Common myeloid progenitor, CD34-positive (primary cell): ENCODE measurements around the gene RNF146.
"Not testable (repeated sequence)": the region's sequence is repeated elsewhere in the genome, so short reads cannot be mapped to it uniquely, and the experiment has no call there.

Experiments
- CTCF ChIA-PET: fragments of 350-600 bp; sonication (Branson Sonifier 250); formaldehyde crosslinking; loops from one replicate; lab custom pipeline; 2021; ENCODE audit warnings: antibody characterized with exemption; lab: Charles Lee
- POLR2A ChIA-PET: fragments of 350-600 bp; sonication (Branson Sonifier 250); formaldehyde crosslinking; loops from one replicate; lab custom pipeline; 2021; ENCODE audit warnings: antibody characterized with exemption; lab: Charles Lee
- DNase-seq, 3 donors: peaks; one replicate each; pipeline versions ENCODE4 v3.0.0 to v3.0.0-alpha.2; 2013
- H3K27ac ChIP-seq, 2 experiments: 1 replicate in 1 of 2; 2 replicates in 1 of 2; pipeline ENCODE4 v1.7.0; 2013; ENCODE audit warnings: inconsistent platforms in 2 of 2, low read length in 2 of 2, mild to moderate bottlenecking in 2 of 2, low read depth in 1 of 2, moderate library complexity in 1 of 2; ENCODE audit not compliant: severe bottlenecking in 2 of 2, insufficient read depth in 1 of 2, poor library complexity in 1 of 2
- H3K27me3 ChIP-seq, 5 experiments: replicated peaks in 2 of 5; 1 replicate in 3 of 5; 2 replicates in 2 of 5; pipeline versions ENCODE4 v1.6.1 to v1.7.0; 2013; ENCODE audit warnings: low read length in 4 of 5, mild to moderate bottlenecking in 2 of 5, moderate library complexity in 2 of 5, inconsistent platforms in 1 of 5; ENCODE audit not compliant: insufficient read depth in 5 of 5, control insufficient read depth in 4 of 5
- H3K36me3 ChIP-seq, 4 experiments: 1 replicate in 2 of 4; 2 replicates in 2 of 4; pipeline versions ENCODE4 v1.6.1 to v1.7.0; 2013; ENCODE audit warnings: low read length in 3 of 4, control low read depth in 1 of 4, mild to moderate bottlenecking in 1 of 4; ENCODE audit not compliant: control insufficient read depth in 4 of 4, insufficient read depth in 4 of 4
- H3K4me1 ChIP-seq, 4 experiments: 1 replicate in 3 of 4; 2 replicates in 1 of 4; pipeline versions ENCODE4 v1.6.1 to v1.7.1; 2013; ENCODE audit warnings: low read length in 3 of 4, mild to moderate bottlenecking in 3 of 4, control low read depth in 1 of 4, inconsistent platforms in 1 of 4, moderate library complexity in 1 of 4; ENCODE audit not compliant: control insufficient read depth in 4 of 4, insufficient read depth in 4 of 4; ENCODE audit errors: control extremely low read depth in 1 of 4
- H3K4me3 ChIP-seq, 7 experiments: 1 replicate in 4 of 7; 2 replicates in 3 of 7; pipeline versions ENCODE4 v1.5.1 to v1.7.0; 2013; ENCODE audit warnings: mild to moderate bottlenecking in 7 of 7, low read length in 6 of 7, moderate library complexity in 6 of 7, inconsistent platforms in 2 of 7, low read depth in 2 of 7, control low read depth in 1 of 7; ENCODE audit not compliant: insufficient read depth in 4 of 7, control insufficient read depth in 1 of 7; ENCODE audit errors: extremely low read depth in 1 of 7
- H3K9me3 ChIP-seq, 5 experiments: 1 replicate in 4 of 5; 2 replicates in 1 of 5; pipeline versions ENCODE4 v1.6.1 to v1.7.1; 2013; ENCODE audit warnings: low read length in 4 of 5, mild to moderate bottlenecking in 2 of 5, inconsistent platforms in 1 of 5, low read depth in 1 of 5, moderate library complexity in 1 of 5; ENCODE audit not compliant: control insufficient read depth in 4 of 5, insufficient read depth in 2 of 5; ENCODE audit errors: control extremely low read depth in 1 of 5
- WGBS: methylation state at CpG from one replicate; pipeline ENCODE4 v1.1.5; 2013; ENCODE audit not compliant: insufficient coverage; 5-methylcytosine and 5-hydroxymethylcytosine counted together

The RNF146 gene

GRCh38 chr6:127317388-127318128 is 50.9 kb downstream of the RNF146 start:
- Histone ChIP-seq H3K4me3 (peak overlapping the region in 1 of 7 experiments; percentile 44), H3K36me3 (peaks cover 2 to 36% (median 23%) of the 10 kb centered on the region in 4 experiments), H3K27me3 (no peaks in the 10 kb centered on the region), H3K27ac (no peak overlapping the region), H3K4me1 (no peaks in the 10 kb centered on the region), H3K9me3 (no peaks in the 10 kb centered on the region)
- DNase-seq = no peak
- ChIA-PET POLR2A (no interaction called here), CTCF (interaction anchor here (0.5 to 4.0 kb wide), 2 partner anchors 13 to 40 kb away, joined by 3 to 16 read pairs; no protein-coding TSS in a partner anchor)
- 90% methylated on average over 3 of the region's 6 CpGs for WGBS

DNA sequence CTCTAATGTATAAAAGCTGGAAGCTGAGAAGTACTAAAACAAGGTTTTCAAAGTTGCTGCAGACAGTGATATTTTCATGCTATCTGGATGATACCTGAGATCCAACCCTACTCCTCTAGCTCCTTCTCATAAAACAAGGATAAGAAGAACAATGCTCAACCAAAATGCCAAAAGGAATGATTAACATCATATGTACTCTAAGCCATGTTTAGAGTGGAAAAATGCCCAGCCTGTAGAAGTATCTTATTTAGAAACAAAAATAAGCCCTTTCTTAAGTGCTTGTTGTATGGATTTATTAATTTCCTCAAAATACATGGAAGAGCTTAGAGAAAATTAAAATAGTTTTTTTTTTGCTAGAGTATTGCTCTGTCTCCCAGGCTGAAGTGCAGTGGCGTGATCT is 53.0 kb downstream of the RNF146 start:
- POLR2A ChIA-PET = no interaction called here
- 100% methylated on average over 1 of the region's 1 CpG for WGBS
- no peaks in the 10 kb centered on the region for H3K4me1 ChIP-seq
- CTCF ChIA-PET = interaction anchor here (1.1 kb wide), 1 partner anchor 19 kb away, joined by 3 read pairs; no protein-coding TSS in a partner anchor
- DNase-seq = no peak
- H3K27me3 ChIP-seq = no peaks in the 10 kb centered on the region
- peaks cover 2 to 26% (median 17%) of the 10 kb centered on the region in 4 experiments for H3K36me3 ChIP-seq
- H3K27ac ChIP-seq = no peak overlapping the region
- no peak overlapping the region for H3K4me3 ChIP-seq
- H3K9me3 ChIP-seq = no peaks in the 10 kb centered on the region

- CTCF ChIA-PET = interaction anchor here (1.2 kb wide), 1 partner anchor 16 kb away, joined by 3 read pairs; the partner anchor contains the start of gene ECHDC1
- Histone ChIP-seq H3K4me1 (peaks cover 0 to 4% (median 0%) of the 10 kb centered on the region in 4 experiments), H3K27ac (no peak overlapping the region), H3K27me3 (no peaks in the 10 kb centered on the region), H3K4me3 (no peak overlapping the region), H3K36me3 (peaks cover 2 to 38% (median 19%) of the 10 kb centered on the region in 4 experiments), H3K9me3 (no peaks in the 10 kb centered on the region)
- DNase-seq = no peak
- POLR2A ChIA-PET = no interaction called here
These were observed 61.5 kb downstream of the RNF146 start for GRCh38 chr6:127328043-127328609.

DNA sequence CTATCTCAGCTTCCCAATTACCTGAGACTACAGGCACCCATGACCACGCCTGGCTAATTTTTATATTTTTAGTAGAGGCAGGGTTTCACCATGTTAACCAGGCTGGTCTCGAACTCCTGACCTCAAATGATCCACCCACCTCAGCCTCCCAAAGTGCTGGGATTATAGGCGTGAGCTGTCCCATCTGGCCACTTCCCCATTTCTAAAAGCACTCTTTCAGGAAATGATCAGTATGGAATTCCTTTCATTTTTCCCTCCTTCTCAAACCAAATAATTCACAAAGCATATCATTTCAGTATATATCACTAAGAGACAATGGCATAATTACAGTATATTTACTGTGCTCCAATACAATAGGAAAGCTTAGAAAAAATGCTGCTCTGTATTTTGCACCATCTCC is 64.6 kb downstream of the RNF146 start:
- DNase-seq, H3K4me1 ChIP-seq, H3K9me3 ChIP-seq, H3K27me3 ChIP-seq, H3K27ac ChIP-seq, POLR2A ChIA-PET, H3K4me3 ChIP-seq: not testable (repeated sequence)
- 90% methylated on average over 2 of the region's 3 CpGs for WGBS
- H3K36me3 ChIP-seq = peaks cover 2 to 19% (median 9%) of the 10 kb centered on the region in 4 experiments
- CTCF ChIA-PET = interaction anchor here (1.5 kb wide), 1 partner anchor 208 kb away, joined by 3 read pairs; no protein-coding TSS in a partner anchor

DNA sequence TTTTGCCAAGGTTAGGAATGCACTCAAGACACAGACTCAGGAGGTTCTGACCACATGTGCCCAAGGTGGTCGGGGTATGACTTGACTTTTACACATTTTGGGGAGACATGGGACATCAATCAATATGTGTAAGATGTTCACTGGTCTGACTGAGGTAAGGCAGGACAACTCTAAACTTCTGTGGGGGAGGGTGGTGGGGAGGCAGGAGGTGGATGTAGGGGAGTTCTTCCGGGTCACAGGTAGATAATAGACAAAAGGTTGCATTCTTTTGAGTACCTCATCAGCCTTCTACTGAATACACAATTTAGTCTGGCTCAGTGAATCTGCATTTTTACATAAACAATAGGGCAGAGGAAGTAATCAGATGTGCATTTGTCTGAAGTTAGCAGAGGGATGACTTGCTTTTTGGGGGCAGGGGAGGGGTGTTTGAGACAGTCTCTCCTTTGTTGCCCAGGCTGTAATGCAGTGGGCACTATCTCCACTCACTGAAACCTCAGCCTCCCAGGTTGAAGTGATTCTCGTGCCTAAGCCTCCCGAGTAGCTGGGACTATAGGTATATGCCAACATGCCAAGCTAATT is 65.8 kb downstream of the RNF146 start:
- ChIA-PET CTCF (interaction anchor here (1.1 to 1.7 kb wide), 3 partner anchors 10 to 207 kb away, joined by 3 to 9 read pairs (median 5); no protein-coding TSS in a partner anchor), POLR2A (no interaction called here)
- peaks cover 2 to 9% (median 5%) of the 10 kb centered on the region in 4 experiments for H3K36me3 ChIP-seq
- no peaks in the 10 kb centered on the region for H3K27me3 ChIP-seq
- no peak for DNase-seq
- H3K9me3 ChIP-seq = no peaks in the 10 kb centered on the region
- H3K4me3 ChIP-seq = no peak overlapping the region
- peaks cover 0 to 4% (median 0%) of the 10 kb centered on the region in 4 experiments for H3K4me1 ChIP-seq
- 91% methylated on average over 1 of the region's 4 CpGs for WGBS
- no peak overlapping the region for H3K27ac ChIP-seq
